Fibroblast of peridontal ligament (primary cell): ENCODE results near the gene SRPRA.
A peak's percentile ranks its signal among the peaks of the same experiment; 100 is the strongest.

Experiments used
- DNase-seq: peaks from one replicate; pipeline ENCODE4 v3.0.0-alpha.2; 2010; ENCODE audit errors: extremely low read depth

Gene SRPRA

GRCh38 chr11:126231725-126232459 is 36.8 kb downstream of the SRPRA start:
- DNase-seq, result peak; percentile 23

DNA sequence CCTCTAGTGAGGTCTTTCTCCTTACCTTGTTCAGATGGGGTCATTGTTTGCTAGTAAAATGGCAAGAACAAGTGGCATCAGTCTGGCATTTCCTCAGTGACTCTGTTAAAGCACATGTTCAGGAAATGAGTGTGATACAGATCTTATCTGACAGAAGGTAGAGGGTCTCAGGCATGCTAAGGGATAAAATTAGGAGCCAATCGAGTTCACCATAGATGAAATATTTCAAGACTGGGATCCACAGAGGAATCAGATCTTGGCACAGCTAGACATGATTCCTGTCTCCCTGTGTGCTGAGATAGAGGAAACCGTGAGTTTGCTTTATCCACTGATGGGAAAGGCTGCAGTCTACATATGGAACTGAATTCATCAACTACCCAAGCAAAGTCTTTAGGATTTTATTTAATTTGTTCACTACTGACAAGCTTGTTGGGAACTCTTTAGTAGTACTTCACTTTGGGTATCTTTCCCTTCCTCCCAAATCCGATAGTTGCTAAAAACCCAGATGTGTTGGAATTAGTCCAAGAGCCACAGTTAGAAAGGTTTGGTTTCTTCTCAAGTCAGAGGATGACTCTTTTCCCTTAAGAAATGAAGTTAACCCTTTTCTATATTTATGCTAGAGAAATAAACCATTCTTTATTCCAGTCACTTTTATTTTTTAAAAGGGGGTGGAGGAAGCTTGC is 38.7 kb downstream of the SRPRA start:
- peak; percentile 73 for DNase-seq

- DNase-seq, result no peak
Observed at GRCh38 chr11:126226334-126227084, 42.2 kb downstream of the SRPRA start.

DNA sequence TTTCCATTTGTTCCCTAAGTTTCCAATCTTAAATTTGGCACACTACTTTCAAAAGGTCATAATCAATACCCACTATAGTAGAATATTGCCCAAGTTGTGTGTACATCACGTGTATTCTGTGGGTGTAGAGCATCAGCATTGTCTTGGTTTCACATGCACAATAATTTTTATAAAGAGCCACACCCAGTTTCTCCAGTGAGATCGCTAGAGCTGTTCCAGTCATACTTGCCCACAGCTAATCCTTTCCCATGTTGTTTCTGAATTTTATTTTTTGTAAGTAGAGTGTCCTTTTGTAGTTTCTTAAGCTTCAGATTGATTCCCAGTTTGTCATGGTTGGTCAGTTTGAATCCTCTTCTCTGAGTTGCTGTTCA is 43.4 kb downstream of the SRPRA start:
- DNase-seq, result no peak

GRCh38 chr11:126224647-126225294 is 43.9 kb downstream of the SRPRA start:
- no peak for DNase-seq

- DNase-seq, result no peak
Observed at GRCh38 chr11:126219547-126219946, 49.1 kb downstream of the SRPRA start.

GRCh38 chr11:126217491-126217890 is 51.2 kb downstream of the SRPRA start:
- DNase-seq, result no peak

DNA sequence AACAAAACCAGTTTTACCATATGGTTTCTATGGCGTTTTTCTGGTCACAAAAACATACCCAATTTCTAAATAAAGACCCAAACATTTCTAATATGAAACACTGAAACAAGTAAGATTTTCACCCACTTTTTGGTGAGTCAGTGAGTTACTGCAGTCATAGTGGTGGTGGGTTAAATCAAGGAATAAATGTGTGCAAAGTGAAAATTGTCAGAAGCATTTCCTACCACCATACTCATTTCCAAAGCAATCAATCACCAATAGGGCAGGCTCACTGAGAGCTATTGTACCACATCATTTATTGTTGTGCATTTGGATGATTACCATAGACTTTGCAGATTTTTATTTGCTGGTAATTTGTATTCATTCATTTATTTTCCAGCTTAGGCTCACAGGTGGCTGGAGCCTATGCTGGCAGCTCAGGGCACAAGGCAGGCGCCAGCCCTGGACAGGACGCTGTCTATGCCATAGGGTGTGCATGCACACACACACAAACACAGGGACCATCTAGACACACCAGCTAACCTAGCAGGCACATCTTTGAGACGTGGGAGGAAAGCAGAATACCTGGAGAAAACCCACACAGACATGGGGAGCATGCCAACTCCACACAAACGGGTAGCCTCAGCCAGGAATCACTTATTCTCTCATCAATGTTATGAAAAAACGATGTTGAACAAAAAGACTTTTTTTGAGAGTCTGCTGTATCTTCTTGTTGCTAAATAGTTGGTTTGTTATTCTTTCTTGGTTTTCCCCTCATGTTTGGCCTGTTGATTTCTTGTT is 52.0 kb downstream of the SRPRA start:
- DNase-seq, result no peak

GRCh38 chr11:126214841-126215240 is 53.9 kb downstream of the SRPRA start:
- DNase-seq, result no peak

GRCh38 chr11:126214441-126214840 is 54.3 kb downstream of the SRPRA start:
- no peak for DNase-seq
